Psoas muscle (tissue), 8 donors: ENCODE data around the gene ADAMTS2. TPM values are rescaled to one million over a fixed set of nuclear protein-coding genes. Genes with fewer than 3 reads are reported as not detected.

Experiments
- ATAC-seq, 4 donors: fragments of 200-7000 bp; cut with Tn5 transposase; one replicate each; pipeline ENCODE4 v1.9.1; 2020; ENCODE audit warnings: moderate library complexity in 3 of 4, mild to moderate bottlenecking in 2 of 4
- DNase-seq, 2 donors: peaks; one replicate each; pipeline ENCODE4 v3.0.0-alpha.2; 2020
- H3K27ac ChIP-seq: fragments of 200-600 bp; one replicate; pipeline ENCODE4 v1.8.0; 2022
- H3K27me3 ChIP-seq, 3 donors: fragments of 200-600 bp in 1 of 3; one replicate each; pipeline versions ENCODE4 v1.6.1 to v1.8.0; 2013 to 2022; ENCODE audit warnings: low read length in 2 of 3, mild to moderate bottlenecking in 2 of 3, moderate library complexity in 1 of 3; ENCODE audit not compliant: insufficient read depth in 3 of 3
- H3K36me3 ChIP-seq, 2 donors: fragments of 200-600 bp in 1 of 2; one replicate each; pipeline versions ENCODE4 v1.6.1 to v1.8.0; 2013 to 2022; ENCODE audit warnings: low read depth in 1 of 2, mild to moderate bottlenecking in 1 of 2, moderate library complexity in 1 of 2; ENCODE audit not compliant: insufficient read depth in 1 of 2
- H3K4me1 ChIP-seq: fragments of 200-600 bp; one replicate; pipeline ENCODE4 v1.8.0; 2022
- H3K4me3 ChIP-seq: fragments of 200-600 bp; one replicate; pipeline ENCODE4 v1.8.0; 2022; ENCODE audit warnings: mild to moderate bottlenecking
- H3K9me3 ChIP-seq: fragments of 200-600 bp; one replicate; pipeline ENCODE4 v1.8.0; 2022
- CTCF ChIP-seq: fragments of 200-600 bp; IDR thresholded peaks from one replicate; pipeline ENCODE4 v1.8.0; 2022; ENCODE audit warnings: antibody characterized with exemption
- WGBS, 3 donors: extraction: QIAGEN DNeasy Blood & Tissue Kit; methylation state at CpG; one replicate each; pipeline versions ENCODE4 v1.1.6 to v1.1.7; 2013; 5-methylcytosine and 5-hydroxymethylcytosine counted together
- intact Hi-C, 2 donors: fragments of 100-400 bp; cut with DNase I; formaldehyde crosslinking; loops; one replicate each; pipeline versions ENCODE4 v1.11.0 to v1.14.2; 2022
- polyA plus RNA-seq, 3 donors: library from polyadenylated mRNA; stranded (reverse); fragments of 200-250 nt; gene quantifications; one replicate each; pipeline ENCODE4 v1.2.3, GENCODE V29; 2013
- total RNA-seq, 4 donors: library from RNA; stranded (reverse); fragmentation: NEBNext Ultra II Directional in 2 of 4; extraction: Animal tissue kit (Norgen Biotek cat#: 25700) in 2 of 4; gene quantifications; one replicate each; pipeline versions ENCODE4 v1.2.1 to v1.2.4, GENCODE V29; 2021 to 2023
- donor health status: healthy with polysubstance abuse.
- donor health status: DM: no; HTN: no; CAD: no; lungs with moderate emphysema.
- donor health status: Bipolar disorder and iron deficiency.
- donor health status: healthy.
- donor health status: DM: yes; HTN: yes; CAD: no.
- donor health status: DM: no; HTN: no; CAD: no.
- donor health status: DM: no; HTN: no; CAD: no.
- donor health status: DM: yes; HTN: yes; CAD: no.

ADAMTS2 gene
- total and polyA plus RNA-seq, 7 donors: 0.83 to 3.7 (median 2.0) TPM

GRCh38 chr5:179322071-179323025 lies 22.9 kb downstream of the ADAMTS2 start:
- ATAC-seq: peak; percentile 70 to 88 (median 80)
- WGBS, 3 donors: 65 to 69% (median 67%) methylated on average over 32 of the region's 32 CpGs
- DNase-seq: peak; percentile 45 to 76
- H3K9me3 ChIP-seq: no peaks in the 10 kb centered on the region
- TF ChIP-seq CTCF: no peak
- no peak overlapping the region for H3K27ac ChIP-seq
- no peaks in the 10 kb centered on the region for H3K36me3 ChIP-seq
- intact Hi-C loops: no loop called here
- H3K27me3 ChIP-seq: peaks cover 0 to 1% (median 0%) of the 10 kb centered on the region in 3 donors
- no peaks in the 10 kb centered on the region for H3K4me1 ChIP-seq
- no peak overlapping the region for H3K4me3 ChIP-seq

DNA sequence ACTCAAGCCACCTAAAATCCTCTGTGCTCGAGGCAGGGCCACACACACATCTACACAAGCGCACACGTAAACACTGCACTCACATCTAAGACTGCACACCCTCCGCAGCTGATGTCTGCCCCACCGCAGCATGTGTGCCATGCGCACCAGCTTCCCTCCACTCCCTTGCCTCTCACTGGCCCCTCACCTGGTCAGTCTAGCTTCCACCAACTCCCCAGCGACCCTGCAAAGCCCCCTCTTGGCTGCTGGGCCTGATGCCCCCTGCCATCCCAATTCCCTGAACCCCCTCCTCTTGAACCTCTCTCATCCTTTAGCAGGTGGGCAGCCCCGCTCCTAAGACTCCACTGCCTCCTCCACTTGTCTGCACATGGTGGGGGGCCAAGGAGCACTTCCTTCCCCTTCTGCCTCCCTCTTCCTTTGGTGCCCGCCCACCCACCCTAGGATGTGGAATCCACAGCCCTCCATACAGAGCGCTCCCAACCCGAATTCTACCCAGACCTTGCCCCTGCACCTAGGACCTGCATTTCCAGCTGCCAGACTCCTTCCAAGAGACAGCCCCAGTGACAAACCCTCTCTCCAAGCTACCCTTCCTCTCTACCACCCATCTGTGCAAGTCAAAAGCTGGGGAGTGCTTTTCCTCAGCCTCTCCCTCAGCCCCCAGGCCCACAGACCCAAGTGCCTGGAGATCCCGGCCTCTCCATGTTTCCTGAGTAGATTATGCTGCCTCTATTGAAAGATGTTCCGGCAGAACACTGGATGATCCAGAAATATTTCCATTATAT lies 23.9 kb downstream of the ADAMTS2 start:
- Histone ChIP-seq H3K27me3 (peaks cover 0 to 1% (median 0%) of the 10 kb centered on the region in 3 donors), H3K4me1 (no peaks in the 10 kb centered on the region)
- 93 to 96% (median 96%) methylated on average over 11 to 13 of the region's 13 CpGs for WGBS, 3 donors

GRCh38 chr5:179319741-179320281 lies 25.4 kb downstream of the ADAMTS2 start:
- WGBS, 3 donors: 58 to 72% (median 59%) methylated on average over 11 of the region's 11 CpGs
- DNase-seq: peak; percentile 45 to 65
- Histone ChIP-seq H3K27me3 (no peaks in the 10 kb centered on the region), H3K36me3 (no peaks in the 10 kb centered on the region), H3K4me3 (no peak overlapping the region), H3K9me3 (no peaks in the 10 kb centered on the region), H3K4me1 (no peaks in the 10 kb centered on the region), H3K27ac (no peak overlapping the region)
- ATAC-seq: no peak
- intact Hi-C loops: no loop called here
- TF ChIP-seq CTCF: no peak

More for the DNA sequence above, 23.9 kb downstream of the ADAMTS2 start:
- Histone ChIP-seq H3K4me3 (no peak overlapping the region), H3K27ac (no peak overlapping the region), H3K9me3 (no peaks in the 10 kb centered on the region), H3K36me3 (no peaks in the 10 kb centered on the region)
- no peak for ATAC-seq
- intact Hi-C loops: no loop called here
- TF ChIP-seq CTCF: no peak
- peak; percentile 1 to 17 for DNase-seq

DNA sequence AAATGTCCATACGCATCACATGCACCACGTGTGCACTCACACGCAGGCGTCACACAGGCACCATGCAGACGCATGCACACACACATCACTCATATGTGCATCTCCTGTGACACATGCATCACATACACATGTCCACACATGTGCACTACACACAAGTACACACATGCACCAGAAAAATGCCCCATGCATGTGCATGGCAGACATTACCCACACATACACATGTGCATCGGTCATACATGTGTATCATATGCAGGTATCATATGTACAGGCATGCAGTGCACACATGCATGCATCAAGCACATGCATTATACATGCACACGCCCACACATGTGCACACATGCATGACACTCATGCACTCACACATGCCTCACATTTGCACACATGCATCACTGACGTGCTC lies 26.1 kb downstream of the ADAMTS2 start:
- TF ChIP-seq CTCF: no peak
- 90 to 93% (median 93%) methylated on average over 8 of the region's 8 CpGs for WGBS, 3 donors

More for the DNA sequence above, 26.1 kb downstream of the ADAMTS2 start:
- ATAC-seq: no peak
- Histone ChIP-seq H3K9me3 (no peaks in the 10 kb centered on the region), H3K36me3 (no peaks in the 10 kb centered on the region), H3K4me1 (peaks cover 3% of the 10 kb centered on the region), H3K4me3 (no peak overlapping the region), H3K27ac (no peak overlapping the region), H3K27me3 (no peaks in the 10 kb centered on the region)
- DNase-seq: peak in 1 of 2 donors; percentile 3
- intact Hi-C loops: no loop called here
